HEK293 (cell line): ENCODE measurements around the gene ASIP.
A peak's percentile ranks its signal among the peaks of the same experiment; 100 is the strongest.

Experiments used
- CTCF ChIA-PET: fragments of 350-600 bp; formaldehyde crosslinking; extraction: SDS; loops from one replicate; lab custom pipeline; 2021; ENCODE audit warnings: antibody characterized with exemption; lab: Yijun Ruan, JAX
- POLR2A ChIA-PET: fragments of 300-600 bp; formaldehyde crosslinking; extraction: SDS; loops from one replicate; lab custom pipeline; 2020; ENCODE audit warnings: antibody characterized with exemption, inconsistent platforms; lab: Yijun Ruan, JAX
- H3K27ac ChIP-seq: fragments of 200-500 bp; sonication (Bioruptor generic); 2 replicates; pipeline ENCODE4 v1.5.1; 2014; ENCODE audit warnings: low read depth, low read length, control low read depth, inconsistent platforms; ENCODE audit errors: extremely low read depth
- H3K36me3 ChIP-seq, 2 experiments: fragments of 200-500 bp in 1 of 2; sonication (Bioruptor generic) in 1 of 2; 1 replicate in 1 of 2; 2 replicates in 1 of 2; pipeline ENCODE4 v1.5.1; 2014 to 2017; ENCODE audit warnings: inconsistent platforms in 2 of 2, low read length in 2 of 2; ENCODE audit not compliant: control insufficient read depth in 2 of 2, insufficient read depth in 1 of 2
- H3K4me1 ChIP-seq: fragments of 200-500 bp; sonication (Bioruptor generic); 2 replicates; pipeline ENCODE4 v1.5.1; 2014; ENCODE audit warnings: mild to moderate bottlenecking, low read length, inconsistent platforms; ENCODE audit not compliant: control insufficient read depth, insufficient read depth
- H3K4me3 ChIP-seq: 2 replicates; pipeline ENCODE4 v1.5.1; 2011; ENCODE audit warnings: low read depth, mild to moderate bottlenecking, control low read depth, low read length, moderate library complexity
- H3K9me3 ChIP-seq: fragments of 200-500 bp; sonication (Bioruptor generic); 2 replicates; pipeline ENCODE4 v1.5.1; 2014; ENCODE audit warnings: low read depth, low read length, inconsistent platforms; ENCODE audit not compliant: control insufficient read depth, insufficient read depth
- BCL11B ChIP-seq: fragments of 450-650 bp; formaldehyde crosslinking; IDR thresholded peaks from 2 replicates; pipeline ENCODE4 v1.5.1; 2016; ENCODE audit warnings: low read depth, missing biosample characterization, missing genetic modification characterization
- FEZF1 ChIP-seq: fragments of 450-650 bp; formaldehyde crosslinking; IDR thresholded peaks from 2 replicates; pipeline ENCODE4 v1.5.1; 2016; ENCODE audit warnings: missing biosample characterization, missing genetic modification characterization
- GLIS1 ChIP-seq: fragments of 450-650 bp; formaldehyde crosslinking; IDR thresholded peaks from 2 replicates; pipeline ENCODE4 v1.5.1; 2016; ENCODE audit warnings: missing biosample characterization, missing genetic modification characterization
- OVOL3 ChIP-seq: fragments of 450-650 bp; formaldehyde crosslinking; IDR thresholded peaks from 2 replicates; pipeline ENCODE4 v1.5.1; 2016; ENCODE audit warnings: missing biosample characterization, missing genetic modification characterization
- PRDM1 ChIP-seq: fragments of 450-650 bp; formaldehyde crosslinking; IDR thresholded peaks from 2 replicates; pipeline ENCODE4; 2016; ENCODE audit warnings: missing biosample characterization, missing genetic modification characterization
- SETDB1 ChIP-seq: IDR thresholded peaks from one replicate; pipeline ENCODE4 v1.6.1; 2017; ENCODE audit warnings: mild to moderate bottlenecking, low read length, moderate library complexity, mixed read lengths; ENCODE audit not compliant: insufficient read length
- ZBTB11 ChIP-seq: fragments of 450-650 bp; formaldehyde crosslinking; conservative IDR thresholded peaks from 2 replicates; pipeline ENCODE4 v1.5.1; 2016; ENCODE audit warnings: low read depth, missing biosample characterization, missing genetic modification characterization
- ZBTB48 ChIP-seq: fragments of 450-650 bp; formaldehyde crosslinking; IDR thresholded peaks from 2 replicates; pipeline ENCODE4 v1.5.1; 2016; ENCODE audit warnings: missing biosample characterization, missing genetic modification characterization
- ZBTB8A ChIP-seq: fragments of 450-650 bp; formaldehyde crosslinking; IDR thresholded peaks from 2 replicates; pipeline ENCODE4 v1.5.1; 2016; ENCODE audit warnings: missing biosample characterization, missing genetic modification characterization
- ZNF23 ChIP-seq: fragments of 450-650 bp; formaldehyde crosslinking; IDR thresholded peaks from 2 replicates; pipeline ENCODE4 v1.5.1; 2016; ENCODE audit warnings: missing biosample characterization, missing genetic modification characterization, borderline replicate concordance
- ZNF239 ChIP-seq: fragments of 450-650 bp; formaldehyde crosslinking; IDR thresholded peaks from 2 replicates; pipeline ENCODE4 v1.5.1; 2016; ENCODE audit warnings: missing biosample characterization, missing genetic modification characterization
- ZNF366 ChIP-seq: fragments of 450-650 bp; formaldehyde crosslinking; conservative IDR thresholded peaks from 2 replicates; pipeline ENCODE4 v1.5.1; 2016; ENCODE audit warnings: missing biosample characterization, missing genetic modification characterization
- ZNF433 ChIP-seq: fragments of 450-650 bp; formaldehyde crosslinking; IDR thresholded peaks from 2 replicates; pipeline ENCODE4 v1.5.1; 2016; ENCODE audit warnings: missing biosample characterization, missing genetic modification characterization, low read depth
- ZNF510 ChIP-seq: fragments of 450-650 bp; formaldehyde crosslinking; IDR thresholded peaks from 2 replicates; pipeline ENCODE4 v1.5.1; 2018; ENCODE audit warnings: mild to moderate bottlenecking, missing genetic modification characterization, missing biosample characterization; ENCODE audit not compliant: insufficient replicate concordance
- ZNF513 ChIP-seq: fragments of 450-650 bp; IDR thresholded peaks from 2 replicates; pipeline ENCODE4 v1.5.1; 2018; ENCODE audit warnings: missing biosample characterization, missing genetic modification characterization
- ZNF549 ChIP-seq: fragments of 450-650 bp; IDR thresholded peaks from 2 replicates; pipeline ENCODE4 v1.5.1; 2018; ENCODE audit warnings: missing biosample characterization, missing genetic modification characterization, mild to moderate bottlenecking, inconsistent platforms, moderate library complexity
- ZNF558 ChIP-seq: fragments of 450-650 bp; formaldehyde crosslinking; IDR thresholded peaks from 2 replicates; pipeline ENCODE4 v1.5.1; 2016; ENCODE audit warnings: missing biosample characterization, missing genetic modification characterization
- ZNF596 ChIP-seq: fragments of 450-650 bp; IDR thresholded peaks from 2 replicates; pipeline ENCODE4 v1.5.0; 2018; ENCODE audit warnings: missing biosample characterization, mild to moderate bottlenecking, missing genetic modification characterization, moderate library complexity
- ZNF600 ChIP-seq: fragments of 450-650 bp; formaldehyde crosslinking; IDR thresholded peaks from 2 replicates; pipeline ENCODE4 v1.5.1; 2016; ENCODE audit warnings: missing biosample characterization, missing genetic modification characterization
- ZNF621 ChIP-seq: fragments of 450-650 bp; formaldehyde crosslinking; IDR thresholded peaks from 2 replicates; pipeline ENCODE4 v1.5.1; 2017; ENCODE audit warnings: missing biosample characterization, missing genetic modification characterization
- ZNF654 ChIP-seq: fragments of 450-650 bp; formaldehyde crosslinking; IDR thresholded peaks from 2 replicates; pipeline ENCODE4 v1.5.1; 2016; ENCODE audit warnings: low read depth, missing biosample characterization, missing genetic modification characterization
- ZNF660 ChIP-seq: fragments of 450-650 bp; IDR thresholded peaks from 2 replicates; pipeline ENCODE4 v1.5.1; 2018; ENCODE audit warnings: missing biosample characterization, mild to moderate bottlenecking, missing genetic modification characterization
- ZNF768 ChIP-seq: fragments of 450-650 bp; formaldehyde crosslinking; IDR thresholded peaks from 2 replicates; pipeline ENCODE4 v1.5.1; 2018; ENCODE audit warnings: missing biosample characterization, mild to moderate bottlenecking, missing genetic modification characterization
- ZNF837 ChIP-seq: fragments of 450-650 bp; formaldehyde crosslinking; IDR thresholded peaks from 2 replicates; pipeline ENCODE4 v1.5.1; 2016; ENCODE audit warnings: missing biosample characterization, missing genetic modification characterization
- ZSCAN16 ChIP-seq: fragments of 450-650 bp; formaldehyde crosslinking; IDR thresholded peaks from 2 replicates; pipeline ENCODE4 v1.5.1; 2016; ENCODE audit warnings: missing biosample characterization, missing genetic modification characterization

The ASIP gene

GRCh38 chr20:34232494-34233087, 8.6 kb upstream of the ASIP start (continued):
- TF ChIP-seq ZBTB11 (tag by site-specific recombination) (no peak), ZNF23 (tag by site-specific recombination) (no peak), ZNF600 (tag by site-specific recombination) (no peak), ZBTB8A (tag by site-specific recombination) (no peak), ZNF654 (tag by site-specific recombination) (no peak)
- TF ChIP-seq, all 188 proteins: peak for 0

DNA sequence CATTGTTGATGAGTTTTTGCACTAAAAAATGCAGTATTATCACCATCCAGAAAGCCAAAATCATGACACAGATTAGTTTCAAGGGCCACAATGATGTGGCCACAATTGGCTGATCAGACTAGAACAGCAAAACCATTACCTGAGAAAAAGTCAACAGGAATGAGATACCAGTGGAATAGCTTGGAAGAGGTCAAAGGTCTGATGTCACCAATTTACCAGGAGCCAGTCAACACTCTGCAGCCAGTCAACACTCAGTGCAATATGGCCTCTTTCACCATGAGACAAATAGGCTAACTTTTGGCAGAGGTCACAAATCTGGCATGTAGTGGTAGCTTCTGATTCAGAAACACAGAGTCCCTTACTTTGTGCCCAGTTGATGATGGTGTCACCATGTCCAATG, 7.5 kb upstream of the ASIP start:
- Histone ChIP-seq H3K27ac (no peak overlapping the region), H3K9me3 (no peaks in the 10 kb centered on the region), H3K4me1 (no peaks in the 10 kb centered on the region), H3K36me3 (no peaks in the 10 kb centered on the region), H3K4me3 (no peak overlapping the region)
- ChIA-PET CTCF (interaction anchor here (0.6 to 1.4 kb wide), 2 partner anchors 22 to 170 kb away, joined by 3 to 4 read pairs; no protein-coding TSS in a partner anchor), POLR2A (no interaction called here)
- no peak for TF ChIP-seq ZNF549 (tag by site-specific recombination)

DNA sequence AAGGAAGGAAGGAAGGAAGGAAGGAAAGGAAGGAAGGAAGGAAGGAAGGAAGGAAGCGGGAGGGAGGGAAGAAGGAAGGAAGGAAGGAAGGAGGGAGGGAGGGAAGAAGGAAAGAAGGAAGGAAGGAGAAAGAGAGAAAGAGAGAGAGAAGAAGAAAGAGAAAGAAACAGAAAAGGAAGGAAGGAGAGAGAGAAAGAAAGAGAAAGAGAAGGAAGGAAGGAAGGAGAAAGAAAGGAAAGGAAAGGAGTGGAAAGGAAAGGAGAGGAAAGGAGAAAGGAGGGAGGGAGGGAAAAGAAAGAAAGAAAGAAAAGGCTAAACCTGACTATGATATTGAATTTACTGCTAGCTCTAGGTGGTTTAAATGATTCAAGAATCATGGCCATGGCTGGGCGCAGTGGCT, 5.3 kb upstream of the ASIP start:
- ChIA-PET CTCF (no interaction called here), POLR2A (no interaction called here)
- TF ChIP-seq FEZF1 (tag by site-specific recombination) (no peak), PRDM1 (peak; percentile 93), ZNF366 (peak; percentile 94)
- no peaks in the 10 kb centered on the region for H3K9me3 ChIP-seq
- no peaks in the 10 kb centered on the region for H3K4me1 ChIP-seq
- H3K27ac ChIP-seq: no peak overlapping the region
- H3K36me3 ChIP-seq: no peaks in the 10 kb centered on the region
- no peak overlapping the region for H3K4me3 ChIP-seq

- peak; percentile 96 for TF ChIP-seq ZNF558 (tag by site-specific recombination)
- TF ChIP-seq SETDB1: peak; percentile 80
- TF ChIP-seq ZNF433 (tag by site-specific recombination): no peak
- H3K4me1 ChIP-seq: no peaks in the 10 kb centered on the region
- CTCF ChIA-PET: no interaction called here
- H3K36me3 ChIP-seq: no peaks in the 10 kb centered on the region
- POLR2A ChIA-PET: no interaction called here
- no peaks in the 10 kb centered on the region for H3K9me3 ChIP-seq
- no peak overlapping the region for H3K27ac ChIP-seq
- H3K4me3 ChIP-seq: no peak overlapping the region
Measured at GRCh38 chr20:34237942-34238341, 3.3 kb upstream of the ASIP start.

- Histone ChIP-seq H3K36me3 (no peaks in the 10 kb centered on the region), H3K4me3 (no peak overlapping the region), H3K4me1 (no peaks in the 10 kb centered on the region), H3K27ac (no peak overlapping the region), H3K9me3 (no peaks in the 10 kb centered on the region)
- ChIA-PET POLR2A (no interaction called here), CTCF (interaction anchor here (1.6 kb wide), 1 partner anchor 15 kb away, joined by 7 read pairs; no protein-coding TSS in a partner anchor)
- no peak for TF ChIP-seq ZBTB48 (tag by site-specific recombination)
- TF ChIP-seq ZNF621 (tag by site-specific recombination): no peak
- TF ChIP-seq GLIS1 (tag by site-specific recombination): no peak
- TF ChIP-seq BCL11B (tag by site-specific recombination): no peak
- no peak for TF ChIP-seq OVOL3 (tag by site-specific recombination)
- TF ChIP-seq ZNF510 (tag by site-specific recombination): no peak
- TF ChIP-seq ZNF239 (tag by site-specific recombination): no peak
- TF ChIP-seq ZNF837 (tag by site-specific recombination): no peak
- TF ChIP-seq ZNF768 (tag by site-specific recombination): no peak
- TF ChIP-seq ZNF513: no peak
- TF ChIP-seq ZSCAN16 (tag by site-specific recombination): no peak
- TF ChIP-seq ZNF596 (tag by site-specific recombination): no peak
- TF ChIP-seq ZNF660 (tag by site-specific recombination): no peak
Measured at GRCh38 chr20:34240121-34240520, 1.1 kb upstream of the ASIP start.
